Coronary artery (tissue), 2 donors: ENCODE measurements around the gene COA1.
"Not testable (repeated sequence)": the region's sequence is repeated elsewhere in the genome, so short reads cannot be mapped to it uniquely, and the experiment has no call there.

Experiments
- DNase-seq: peaks from one replicate; pipeline ENCODE4 v3.0.0-alpha.2; 2017; ENCODE audit warnings: low spot score
- H3K27ac ChIP-seq, 2 donors: fragments of 200-600 bp; sonication (generic); one replicate each; pipeline ENCODE4 v1.5.1; 2016 to 2019
- H3K4me3 ChIP-seq: fragments of 200-600 bp; sonication (generic); 2 replicates; pipeline ENCODE4 v1.5.1; 2016; ENCODE audit warnings: mild to moderate bottlenecking, moderate library complexity
- CTCF ChIP-seq: fragments of 200-600 bp; sonication (generic); IDR thresholded peaks from one replicate; pipeline ENCODE4 v1.5.1; 2019; ENCODE audit warnings: antibody characterized with exemption

Gene COA1

GRCh38 chr7:43600056-43600455, 129.3 kb downstream of the COA1 start:
- no peak overlapping the region for H3K27ac ChIP-seq
- H3K4me3 ChIP-seq = no peak overlapping the region
- no peak for DNase-seq
- TF ChIP-seq CTCF = no peak

- not testable (repeated sequence) for H3K4me3 ChIP-seq
Observed at GRCh38 chr7:43596426-43596825, 132.9 kb downstream of the COA1 start.

GRCh38 chr7:43594020-43594419, 135.3 kb downstream of the COA1 start:
- DNase-seq = no peak
- no peak for TF ChIP-seq CTCF
- no peak overlapping the region for H3K27ac ChIP-seq
- no peak overlapping the region for H3K4me3 ChIP-seq

More at GRCh38 chr7:43596426-43596825, 132.9 kb downstream of the COA1 start:
- not testable (repeated sequence) for H3K27ac ChIP-seq, DNase-seq

GRCh38 chr7:43593010-43593409, 136.3 kb downstream of the COA1 start:
- TF ChIP-seq CTCF = no peak
- Histone ChIP-seq H3K27ac (no peak overlapping the region), H3K4me3 (no peak overlapping the region)
- no peak for DNase-seq

- Histone ChIP-seq H3K27ac (no peak overlapping the region), H3K4me3 (no peak overlapping the region)
- no peak for DNase-seq
- no peak for TF ChIP-seq CTCF
Observed at GRCh38 chr7:43592326-43592725, 137.0 kb downstream of the COA1 start.

GRCh38 chr7:43591558-43592180, 137.7 kb downstream of the COA1 start:
- Histone ChIP-seq H3K4me3 (no peak overlapping the region), H3K27ac (no peak overlapping the region)
- no peak for DNase-seq
- TF ChIP-seq CTCF = no peak

- TF ChIP-seq CTCF = no peak
- no peak for DNase-seq
- H3K4me3 ChIP-seq = no peak overlapping the region
- H3K27ac ChIP-seq = no peak overlapping the region
Observed at GRCh38 chr7:43590862-43591557, 138.3 kb downstream of the COA1 start.
